Measurements from ENCODE around the gene OR8S1.
"Not testable (repeated sequence)": the region's sequence is repeated elsewhere in the genome, so short reads cannot be mapped to it uniquely, and the experiment has no call there.

- not testable (repeated sequence) for TF ChIP-seq POLR2A, CTCF (IDR thresholded peaks at IDR 0.05)
These were observed 28.4 kb downstream of the OR8S1 start for GRCh38 chr12:48553666-48554343.
